Neural crest cell (in vitro differentiated cells): ENCODE data around the gene GH1. TPM values are rescaled to one million over a fixed set of nuclear protein-coding genes. Genes with fewer than 3 reads are reported as not detected.

Experiments used
- DNase-seq: peaks from one replicate; pipeline ENCODE4 v3.0.0; 2021; ENCODE audit warnings: low read depth, mixed read lengths, low spot score
- H3K27ac Mint-ChIP-seq: one replicate; pipeline ENCODE4 v1.8.0; 2021; ENCODE audit warnings: mild to moderate bottlenecking, mixed read lengths; ENCODE audit not compliant: unreplicated experiment
- H3K27me3 Mint-ChIP-seq: 2 replicates; pipeline ENCODE4 v1.8.0; 2021; ENCODE audit warnings: low read depth, mild to moderate bottlenecking, mixed read lengths
- H3K36me3 Mint-ChIP-seq: 2 replicates; pipeline ENCODE4 v1.8.0; 2021; ENCODE audit warnings: low read depth, mild to moderate bottlenecking, mixed read lengths
- H3K4me1 Mint-ChIP-seq: 2 replicates; pipeline ENCODE4 v1.8.0; 2021; ENCODE audit warnings: mixed read lengths
- H3K4me3 Mint-ChIP-seq: one replicate; pipeline ENCODE4 v1.8.0; 2021; ENCODE audit warnings: mild to moderate bottlenecking, mixed read lengths
- H3K9me3 Mint-ChIP-seq: 2 replicates; pipeline ENCODE4 v1.8.0; 2021; ENCODE audit warnings: mixed read lengths
- total RNA-seq: library from RNA; stranded (reverse); gene quantifications from 2 replicates; pipeline ENCODE4 v1.2.1, GENCODE V29; 2021
- TF ChIP-seq, protein P1 (sequence below): fragments of 200-600 bp; sonication (generic); conservative IDR thresholded peaks from 2 replicates; pipeline ENCODE4 v1.5.0; 2021; ENCODE audit warnings: antibody characterized with exemption, mild to moderate bottlenecking

GH1 gene
- total RNA-seq, 1 donor from 2014 or later: not detected

DNA sequence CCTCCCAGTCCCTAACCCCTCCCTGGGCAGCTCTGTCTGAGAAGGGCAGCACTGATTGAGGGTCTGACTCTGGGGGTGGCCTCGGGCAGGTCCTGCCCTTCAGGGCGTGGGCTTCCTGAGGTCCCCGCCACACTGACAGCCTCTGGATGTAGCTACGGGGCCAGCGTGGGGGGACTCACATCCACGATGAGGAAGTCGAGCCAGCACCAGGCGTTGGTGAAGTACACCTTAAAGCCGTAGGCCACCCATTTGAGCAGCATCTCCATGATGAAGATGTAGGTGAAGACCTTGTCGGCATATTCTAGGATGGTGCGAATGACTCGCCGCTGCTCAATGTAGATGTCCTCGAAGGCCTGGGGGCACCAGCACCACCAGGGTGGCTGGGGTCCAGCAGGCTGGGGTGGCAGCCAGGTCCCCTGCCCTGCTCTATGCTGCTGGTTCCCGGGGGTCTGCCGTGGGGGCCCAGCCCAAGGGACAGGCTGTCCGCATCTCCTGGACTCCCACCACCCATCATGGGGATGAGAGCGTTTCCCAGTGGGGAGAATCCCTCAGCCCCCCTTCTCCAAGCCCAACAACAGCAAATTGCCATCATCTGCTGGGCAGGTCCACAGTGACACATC is 29.2 kb upstream of the GH1 start:
- no peaks in the 10 kb centered on the region for H3K4me1 Mint-ChIP-seq
- no peaks in the 10 kb centered on the region for H3K27me3 Mint-ChIP-seq
- no peak overlapping the region for H3K4me3 Mint-ChIP-seq
- no peaks in the 10 kb centered on the region for H3K36me3 Mint-ChIP-seq
- H3K9me3 Mint-ChIP-seq: no peaks in the 10 kb centered on the region
- TF ChIP-seq, protein P1, sequence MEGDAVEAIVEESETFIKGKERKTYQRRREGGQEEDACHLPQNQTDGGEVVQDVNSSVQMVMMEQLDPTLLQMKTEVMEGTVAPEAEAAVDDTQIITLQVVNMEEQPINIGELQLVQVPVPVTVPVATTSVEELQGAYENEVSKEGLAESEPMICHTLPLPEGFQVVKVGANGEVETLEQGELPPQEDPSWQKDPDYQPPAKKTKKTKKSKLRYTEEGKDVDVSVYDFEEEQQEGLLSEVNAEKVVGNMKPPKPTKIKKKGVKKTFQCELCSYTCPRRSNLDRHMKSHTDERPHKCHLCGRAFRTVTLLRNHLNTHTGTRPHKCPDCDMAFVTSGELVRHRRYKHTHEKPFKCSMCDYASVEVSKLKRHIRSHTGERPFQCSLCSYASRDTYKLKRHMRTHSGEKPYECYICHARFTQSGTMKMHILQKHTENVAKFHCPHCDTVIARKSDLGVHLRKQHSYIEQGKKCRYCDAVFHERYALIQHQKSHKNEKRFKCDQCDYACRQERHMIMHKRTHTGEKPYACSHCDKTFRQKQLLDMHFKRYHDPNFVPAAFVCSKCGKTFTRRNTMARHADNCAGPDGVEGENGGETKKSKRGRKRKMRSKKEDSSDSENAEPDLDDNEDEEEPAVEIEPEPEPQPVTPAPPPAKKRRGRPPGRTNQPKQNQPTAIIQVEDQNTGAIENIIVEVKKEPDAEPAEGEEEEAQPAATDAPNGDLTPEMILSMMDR: no peak
- DNase-seq: no peak
- H3K27ac Mint-ChIP-seq: no peak overlapping the region

DNA sequence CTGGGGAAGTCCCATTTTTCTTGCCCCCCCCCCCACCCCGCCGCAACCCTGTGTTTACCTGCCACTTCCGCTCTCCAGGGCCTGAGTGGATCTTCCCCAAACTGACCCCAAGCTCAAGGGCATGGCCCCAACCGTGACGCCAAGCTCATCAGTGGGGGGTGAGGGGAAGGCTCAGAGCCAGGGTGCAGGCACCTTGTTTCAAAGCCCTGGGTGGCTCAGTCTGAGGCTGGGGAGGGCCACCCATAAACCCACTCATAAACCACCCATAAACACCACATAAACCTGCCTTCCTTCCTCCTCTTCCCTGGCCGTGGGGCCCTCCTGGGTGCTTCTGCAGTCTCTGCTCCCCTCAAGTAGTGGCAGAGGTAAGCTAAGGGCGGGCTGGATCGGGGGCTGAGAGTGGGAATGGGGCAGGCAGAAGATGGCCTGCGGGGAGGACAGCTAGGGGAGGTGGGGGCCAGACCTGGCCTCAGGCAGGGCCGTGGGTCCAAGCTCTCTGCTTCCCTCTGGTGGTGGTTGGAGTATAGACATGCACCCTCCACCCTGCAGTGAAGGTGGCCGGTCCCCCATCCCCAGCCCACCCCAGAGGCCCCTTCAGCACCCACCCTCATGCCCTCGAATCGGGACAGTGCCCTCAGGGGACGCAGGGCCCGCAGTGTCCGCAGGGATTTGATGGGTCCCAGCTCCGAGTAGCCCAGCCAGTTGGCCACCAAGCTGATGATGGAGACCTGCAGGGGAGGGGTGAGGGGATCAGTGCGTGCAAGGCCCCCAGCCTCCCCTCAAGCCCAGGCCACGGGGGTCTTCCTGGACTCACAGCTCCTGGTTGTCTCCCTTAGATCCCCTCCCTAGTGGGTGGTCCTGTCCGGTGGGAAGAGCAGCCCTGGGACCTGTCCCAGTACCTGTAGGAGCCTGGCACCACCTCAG is 28.1 kb upstream of the GH1 start:
- no peaks in the 10 kb centered on the region for H3K27me3 Mint-ChIP-seq
- TF ChIP-seq, protein P1: peak; percentile 79
- peak; percentile 61 for DNase-seq
- no peaks in the 10 kb centered on the region for H3K9me3 Mint-ChIP-seq
- no peaks in the 10 kb centered on the region for H3K36me3 Mint-ChIP-seq
- H3K4me1 Mint-ChIP-seq: no peaks in the 10 kb centered on the region
- no peak overlapping the region for H3K4me3 Mint-ChIP-seq
- no peak overlapping the region for H3K27ac Mint-ChIP-seq

DNA sequence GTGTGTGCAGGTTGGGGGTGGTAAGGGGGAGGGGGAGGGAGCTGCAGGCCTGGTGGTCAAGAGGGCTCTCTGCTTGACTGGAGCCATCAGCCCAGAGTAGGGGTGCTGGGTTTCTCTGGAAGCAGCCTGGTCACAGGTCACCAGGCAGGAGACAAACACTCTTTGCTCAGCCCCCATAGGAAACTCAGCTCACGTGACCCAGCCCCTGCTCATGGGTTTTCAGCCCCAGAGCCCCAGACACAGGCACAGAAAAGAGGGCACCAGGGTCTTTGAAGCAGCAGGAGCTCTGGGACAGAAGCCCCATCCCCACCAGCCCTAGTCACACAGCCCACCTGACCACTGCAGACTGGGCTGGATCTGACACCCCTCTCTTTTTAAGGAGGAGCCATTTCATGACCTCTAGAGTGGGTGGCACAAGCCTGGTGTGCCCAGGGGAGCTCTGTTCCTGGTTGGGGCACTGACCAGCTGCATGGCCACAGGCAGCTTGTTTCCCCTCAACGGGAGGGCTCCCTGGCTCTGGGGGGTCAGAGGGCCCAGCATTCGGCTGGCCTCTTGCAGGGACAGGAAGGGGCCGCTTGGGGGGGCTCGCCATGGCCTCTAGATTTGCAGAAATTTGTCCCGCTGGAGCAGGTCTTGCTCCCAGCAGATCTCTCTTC is 27.3 kb upstream of the GH1 start:
- Mint-ChIP-seq H3K27ac (no peak overlapping the region), H3K4me3 (no peak overlapping the region), H3K9me3 (no peaks in the 10 kb centered on the region), H3K27me3 (no peaks in the 10 kb centered on the region), H3K4me1 (no peaks in the 10 kb centered on the region), H3K36me3 (no peaks in the 10 kb centered on the region)
- no peak for DNase-seq
- TF ChIP-seq, protein P1: no peak

DNA sequence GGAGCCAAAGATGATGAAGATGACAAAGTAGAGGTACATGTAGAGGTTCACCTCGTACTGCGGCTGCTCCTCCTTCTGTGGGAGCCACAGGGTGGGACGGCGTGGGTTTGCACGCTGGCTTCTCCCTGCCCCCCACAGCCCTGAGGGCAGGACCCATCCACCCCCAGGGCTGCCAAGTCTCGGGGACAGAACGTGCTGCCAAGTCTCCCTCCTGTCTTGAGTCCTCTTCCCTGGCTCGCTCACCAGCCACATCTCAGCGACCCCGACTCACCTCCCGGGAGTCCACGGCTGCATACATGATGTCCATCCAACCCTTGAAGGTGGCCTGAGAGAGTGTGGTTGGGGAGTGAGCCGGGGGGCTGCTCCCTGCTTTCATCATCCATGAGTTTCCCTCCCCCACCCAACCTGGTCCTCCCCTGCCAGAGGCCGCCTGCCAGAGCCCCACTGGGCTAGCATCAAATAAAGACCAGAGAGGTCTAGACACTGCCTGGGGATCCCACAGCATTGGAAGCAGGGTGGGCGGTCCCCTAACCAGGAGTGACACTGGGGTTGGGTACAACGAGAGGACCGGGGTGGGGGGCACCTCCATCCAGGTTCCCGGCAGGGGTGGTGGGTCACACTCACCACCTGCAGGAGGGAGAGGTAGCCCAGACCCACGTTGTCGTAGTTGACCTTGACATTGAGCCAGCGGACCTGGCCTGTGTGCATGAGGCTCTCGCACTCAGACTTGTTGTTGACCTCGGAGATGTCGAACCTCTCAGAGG is 26.3 kb upstream of the GH1 start:
- H3K4me1 Mint-ChIP-seq: no peaks in the 10 kb centered on the region
- TF ChIP-seq, protein P1: no peak
- no peak for DNase-seq
- H3K36me3 Mint-ChIP-seq: no peaks in the 10 kb centered on the region
- no peaks in the 10 kb centered on the region for H3K27me3 Mint-ChIP-seq
- H3K4me3 Mint-ChIP-seq: no peak overlapping the region
- H3K27ac Mint-ChIP-seq: no peak overlapping the region
- no peaks in the 10 kb centered on the region for H3K9me3 Mint-ChIP-seq

DNA sequence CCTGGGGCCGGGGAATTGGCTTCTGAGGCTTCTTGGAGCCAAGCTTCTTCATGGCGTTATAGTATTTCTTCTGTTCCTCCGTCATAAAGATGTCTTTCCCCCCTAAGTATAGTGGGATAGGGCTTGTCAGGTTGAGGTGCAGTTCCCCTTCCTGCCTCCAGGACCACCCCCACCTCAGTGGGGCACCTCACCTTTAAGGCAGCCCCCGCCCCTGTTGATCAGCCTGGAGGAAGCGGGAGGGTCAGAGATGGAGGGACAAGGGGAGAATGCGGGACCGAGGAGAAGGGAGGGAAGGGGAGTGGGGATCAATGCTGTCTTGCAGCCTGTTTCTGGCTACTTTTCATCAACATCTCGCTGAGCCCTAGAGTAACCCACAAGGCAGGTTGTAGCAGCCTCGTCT is 25.1 kb upstream of the GH1 start:
- no peak overlapping the region for H3K4me3 Mint-ChIP-seq
- H3K27me3 Mint-ChIP-seq: no peaks in the 10 kb centered on the region
- no peak for DNase-seq
- H3K9me3 Mint-ChIP-seq: no peaks in the 10 kb centered on the region
- H3K27ac Mint-ChIP-seq: no peak overlapping the region
- TF ChIP-seq, protein P1: no peak
- H3K36me3 Mint-ChIP-seq: no peaks in the 10 kb centered on the region
- peaks cover 5% of the 10 kb centered on the region for H3K4me1 Mint-ChIP-seq
